ENCODE measurements around the gene PCNX1. TPM values are rescaled to one million over a fixed set of nuclear protein-coding genes. Genes with fewer than 3 reads are reported as not detected.

PCNX1 gene
- total and polyA plus RNA-seq, 12 donors = 11.3 to 196 (median 106) TPM

DNA sequence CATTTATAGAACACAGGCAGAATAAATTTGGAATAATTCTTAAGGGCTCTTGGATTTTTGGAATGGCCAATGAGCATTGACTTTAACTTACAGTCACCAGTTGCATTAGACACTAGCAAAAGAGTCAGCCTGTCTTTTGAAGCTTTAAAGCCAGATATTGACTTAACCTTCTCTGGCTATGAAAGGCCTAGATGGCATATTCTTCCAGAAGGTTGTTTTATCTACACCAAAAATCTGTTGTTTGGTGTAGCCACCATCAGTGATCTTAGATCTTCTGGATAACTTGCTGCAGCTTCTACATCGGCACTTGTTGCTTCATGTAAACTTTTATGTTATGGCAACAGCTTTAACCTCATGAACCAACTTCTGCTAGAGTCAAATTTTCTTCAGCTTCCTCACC, 10.4 kb downstream of the PCNX1 start:
- Histone ChIP-seq H3K36me3 (replicated peaks in 1 of 2) (no peaks in the 10 kb centered on the region), H3K4me3 (no peak overlapping the region), H3K9me3 (replicated peaks in 1 of 3) (no peaks in the 10 kb centered on the region), H3K4me1 (replicated peaks in 1 of 2) (peaks cover 24 to 86% of the 10 kb centered on the region in 2 donors), H3K27ac (peak overlapping the region in 1 of 5 donors; percentile 67), H3K27me3 (no peaks in the 10 kb centered on the region)
- intact Hi-C loops (cut with DNase I) = no loop called here
- 92 to 100% (median 95%) methylated on average over 1 of the region's 1 CpG for WGBS, 4 donors
- TF ChIP-seq, protein P1, sequence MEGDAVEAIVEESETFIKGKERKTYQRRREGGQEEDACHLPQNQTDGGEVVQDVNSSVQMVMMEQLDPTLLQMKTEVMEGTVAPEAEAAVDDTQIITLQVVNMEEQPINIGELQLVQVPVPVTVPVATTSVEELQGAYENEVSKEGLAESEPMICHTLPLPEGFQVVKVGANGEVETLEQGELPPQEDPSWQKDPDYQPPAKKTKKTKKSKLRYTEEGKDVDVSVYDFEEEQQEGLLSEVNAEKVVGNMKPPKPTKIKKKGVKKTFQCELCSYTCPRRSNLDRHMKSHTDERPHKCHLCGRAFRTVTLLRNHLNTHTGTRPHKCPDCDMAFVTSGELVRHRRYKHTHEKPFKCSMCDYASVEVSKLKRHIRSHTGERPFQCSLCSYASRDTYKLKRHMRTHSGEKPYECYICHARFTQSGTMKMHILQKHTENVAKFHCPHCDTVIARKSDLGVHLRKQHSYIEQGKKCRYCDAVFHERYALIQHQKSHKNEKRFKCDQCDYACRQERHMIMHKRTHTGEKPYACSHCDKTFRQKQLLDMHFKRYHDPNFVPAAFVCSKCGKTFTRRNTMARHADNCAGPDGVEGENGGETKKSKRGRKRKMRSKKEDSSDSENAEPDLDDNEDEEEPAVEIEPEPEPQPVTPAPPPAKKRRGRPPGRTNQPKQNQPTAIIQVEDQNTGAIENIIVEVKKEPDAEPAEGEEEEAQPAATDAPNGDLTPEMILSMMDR (IDR thresholded peaks at IDR 0.05) = no peak
- no peak for TF ChIP-seq POLR2A (IDR thresholded peaks at IDR 0.05)
- DNase-seq = no peak

DNA sequence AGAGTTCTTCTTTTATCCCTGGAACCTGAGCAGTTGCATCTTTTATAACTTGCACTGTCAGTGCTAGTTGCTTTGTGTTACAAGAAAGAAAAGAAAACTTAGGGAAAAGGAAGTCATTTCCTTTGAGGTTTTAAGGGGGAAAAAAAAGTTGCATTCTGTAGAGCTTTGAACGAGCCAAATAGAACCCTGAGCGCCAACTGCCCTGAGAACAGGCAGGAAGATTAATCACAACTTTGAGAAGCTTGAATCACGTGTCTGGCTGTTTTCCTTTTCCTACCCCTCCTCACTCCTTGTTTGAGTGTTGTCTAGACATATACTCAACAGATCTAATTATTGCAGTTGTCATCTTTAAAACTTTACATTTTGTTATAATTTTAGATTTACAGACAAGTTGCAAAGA, 12.5 kb downstream of the PCNX1 start:
- H3K4me1 ChIP-seq (replicated peaks in 1 of 2) = peaks cover 21 to 78% of the 10 kb centered on the region in 2 donors
- no peak overlapping the region for H3K27ac ChIP-seq
- TF ChIP-seq POLR2A (IDR thresholded peaks at IDR 0.05) = no peak
- TF ChIP-seq, protein P1 (IDR thresholded peaks at IDR 0.05) = no peak
- DNase-seq = no peak
- H3K36me3 ChIP-seq (replicated peaks in 1 of 2) = no peaks in the 10 kb centered on the region
- no peaks in the 10 kb centered on the region for H3K27me3 ChIP-seq
- H3K4me3 ChIP-seq = no peak overlapping the region
- intact Hi-C loops (cut with DNase I) = no loop called here
- 3 to 7% (median 4%) methylated on average over 3 of the region's 3 CpGs for WGBS, 4 donors
- H3K9me3 ChIP-seq (replicated peaks in 1 of 3) = no peaks in the 10 kb centered on the region

- Histone ChIP-seq H3K4me1 (replicated peaks in 1 of 2) (peaks cover 16 to 72% of the 10 kb centered on the region in 2 donors), H3K9me3 (replicated peaks in 1 of 3) (no peaks in the 10 kb centered on the region), H3K27me3 (no peaks in the 10 kb centered on the region), H3K27ac (no peak overlapping the region), H3K4me3 (no peak overlapping the region), H3K36me3 (replicated peaks in 1 of 2) (no peaks in the 10 kb centered on the region)
- intact Hi-C loops (cut with DNase I) = no loop called here
- TF ChIP-seq, protein P1 (IDR thresholded peaks at IDR 0.05) = no peak
- TF ChIP-seq POLR2A (IDR thresholded peaks at IDR 0.05) = no peak
- WGBS, 4 donors = 84 to 92% (median 89%) methylated on average over 1 of the region's 1 CpG
- DNase-seq = no peak
Observed at GRCh38 chr14:70920608-70921007, 13.3 kb downstream of the PCNX1 start.

DNA sequence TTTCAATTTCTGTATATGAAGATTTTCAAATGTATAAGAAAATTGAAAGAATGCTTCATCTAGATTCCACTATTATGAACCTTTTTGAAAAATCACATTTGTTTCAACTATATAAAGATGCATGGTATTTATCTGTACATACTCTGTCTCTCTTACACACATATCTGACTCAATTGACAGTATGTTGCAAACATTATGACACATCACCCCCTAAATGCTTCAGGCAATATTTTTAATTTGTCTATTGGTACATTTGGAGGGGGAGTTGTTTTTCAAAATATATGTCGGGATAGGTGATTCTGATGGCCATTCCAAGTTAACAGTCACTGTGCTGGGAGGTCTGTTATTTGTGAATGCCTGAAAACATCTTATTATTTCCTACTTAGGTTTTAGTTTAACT, 14.4 kb downstream of the PCNX1 start:
- TF ChIP-seq, protein P1 (IDR thresholded peaks at IDR 0.05) = no peak
- TF ChIP-seq POLR2A (IDR thresholded peaks at IDR 0.05) = no peak
- H3K27ac ChIP-seq = no peak overlapping the region
- no peaks in the 10 kb centered on the region for H3K27me3 ChIP-seq
- intact Hi-C loops (cut with DNase I) = no loop called here
- no peaks in the 10 kb centered on the region for H3K9me3 ChIP-seq (replicated peaks in 1 of 3)
- H3K4me3 ChIP-seq = no peak overlapping the region
- no peaks in the 10 kb centered on the region for H3K36me3 ChIP-seq (replicated peaks in 1 of 2)
- WGBS, 4 donors = 66 to 80% (median 67%) methylated on average over 1 of the region's 1 CpG
- H3K4me1 ChIP-seq (replicated peaks in 1 of 2) = peaks cover 16 to 72% of the 10 kb centered on the region in 2 donors
- DNase-seq = no peak

Data from adrenal gland (tissue), 12 donors.